NCI-H2029 treated with DMSO at 0.1 percent for 48 hours (cell line): ENCODE measurements around the gene PLP1.
"Not testable (repeated sequence)": the region's sequence is repeated elsewhere in the genome, so short reads cannot be mapped to it uniquely, and the experiment has no call there.

ENCODE experiments used
- DNase-seq: peaks from one replicate; lab custom pipeline; 2025; lab: John Stamatoyannopoulos, UW

The PLP1 gene, protein sequence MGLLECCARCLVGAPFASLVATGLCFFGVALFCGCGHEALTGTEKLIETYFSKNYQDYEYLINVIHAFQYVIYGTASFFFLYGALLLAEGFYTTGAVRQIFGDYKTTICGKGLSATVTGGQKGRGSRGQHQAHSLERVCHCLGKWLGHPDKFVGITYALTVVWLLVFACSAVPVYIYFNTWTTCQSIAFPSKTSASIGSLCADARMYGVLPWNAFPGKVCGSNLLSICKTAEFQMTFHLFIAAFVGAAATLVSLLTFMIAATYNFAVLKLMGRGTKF

DNA sequence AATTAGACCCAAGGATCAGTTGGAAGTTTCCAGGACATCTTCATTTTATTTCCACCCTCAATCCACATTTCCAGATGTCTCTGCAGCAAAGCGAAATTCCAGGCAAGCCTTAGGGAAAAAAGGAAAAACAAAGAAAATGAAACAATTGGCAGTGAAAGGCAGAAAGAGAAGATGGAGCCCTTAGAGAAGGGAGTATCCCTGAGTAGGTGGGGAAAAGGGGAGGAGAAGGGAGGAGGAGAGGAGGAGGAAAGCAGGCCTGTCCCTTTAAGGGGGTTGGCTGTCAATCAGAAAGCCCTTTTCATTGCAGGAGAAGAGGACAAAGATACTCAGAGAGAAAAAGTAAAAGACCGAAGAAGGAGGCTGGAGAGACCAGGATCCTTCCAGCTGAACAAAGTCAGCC is at the start of gene PLP1:
Gene PLP1, plus strand, starts transcription at position 295 of the 400 bp plus-strand sequence. CDS start 156 bp downstream, outside the sequence.
- no peak for DNase-seq

DNA sequence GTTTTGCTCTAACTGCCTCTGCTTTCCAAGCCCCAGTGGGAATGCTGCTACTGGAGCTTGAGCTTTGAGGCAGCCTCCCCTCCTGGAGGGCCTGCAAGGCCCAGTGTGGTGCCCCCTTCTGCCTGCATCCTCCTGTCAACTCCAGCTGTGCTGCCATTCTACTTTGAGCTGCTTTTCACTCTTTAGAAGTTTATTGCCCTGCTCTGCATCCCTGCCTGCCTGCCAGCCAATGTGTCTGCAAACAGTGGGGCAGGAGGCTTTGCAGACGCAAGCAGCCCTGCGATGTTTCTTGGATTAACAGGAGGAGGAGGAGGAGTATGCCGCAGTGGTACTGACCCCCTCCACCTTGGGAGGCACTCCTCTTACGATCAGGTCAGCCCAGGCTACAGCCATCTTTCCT is 49.5 kb upstream of the PLP1 start:
- DNase-seq, result no peak

DNA sequence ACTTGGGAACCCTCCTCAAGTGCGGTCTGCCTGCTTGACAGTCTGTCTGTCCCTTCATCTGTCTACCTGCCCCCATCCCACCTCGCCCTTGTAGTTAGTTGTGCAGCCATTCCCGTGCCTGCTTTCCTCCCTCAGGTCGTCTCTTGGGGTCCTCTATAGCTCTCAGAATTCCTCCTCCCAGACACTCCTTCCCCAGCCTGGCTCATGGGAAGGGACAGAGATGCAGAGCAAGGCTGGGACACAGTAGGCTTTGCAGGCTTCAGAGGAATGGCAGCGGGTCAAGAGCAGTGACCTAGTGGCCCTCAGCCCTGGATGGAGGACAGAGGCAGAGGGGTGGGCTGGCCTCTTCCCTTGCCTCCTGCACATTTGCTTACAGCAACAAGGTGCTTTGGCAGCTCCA is 47.6 kb upstream of the PLP1 start:
- no peak for DNase-seq

DNA sequence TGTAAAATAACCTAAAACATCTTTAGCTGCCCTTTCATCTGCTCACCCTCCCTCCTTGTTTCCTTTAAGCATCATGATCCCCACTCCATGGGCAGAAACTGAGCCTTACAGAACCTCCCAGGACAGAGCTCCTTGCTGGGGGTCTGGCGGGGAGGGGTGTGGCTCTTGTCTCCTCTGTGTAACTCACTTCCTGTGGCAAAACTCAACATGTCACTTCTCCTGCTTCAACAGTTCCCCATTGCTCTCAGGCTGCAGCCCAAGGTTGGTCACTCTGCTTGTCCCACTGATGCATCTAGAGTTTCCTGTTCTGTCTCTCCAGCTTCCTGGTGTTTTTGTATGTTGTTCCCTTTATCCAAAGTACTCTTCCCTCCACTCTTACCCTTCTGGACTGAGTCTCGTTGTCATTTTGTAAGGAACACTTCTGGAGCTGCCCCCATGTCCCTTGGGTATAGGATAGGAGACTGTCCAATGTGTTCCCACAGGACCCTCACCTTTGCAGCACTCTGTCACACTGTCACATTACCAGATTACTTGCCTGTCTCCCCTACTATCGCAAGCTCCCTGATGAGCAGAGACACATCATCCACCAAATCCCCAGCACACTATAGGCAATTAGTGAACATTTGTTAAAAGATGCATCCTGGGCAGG is 46.4 kb upstream of the PLP1 start:
- no peak for DNase-seq

DNA sequence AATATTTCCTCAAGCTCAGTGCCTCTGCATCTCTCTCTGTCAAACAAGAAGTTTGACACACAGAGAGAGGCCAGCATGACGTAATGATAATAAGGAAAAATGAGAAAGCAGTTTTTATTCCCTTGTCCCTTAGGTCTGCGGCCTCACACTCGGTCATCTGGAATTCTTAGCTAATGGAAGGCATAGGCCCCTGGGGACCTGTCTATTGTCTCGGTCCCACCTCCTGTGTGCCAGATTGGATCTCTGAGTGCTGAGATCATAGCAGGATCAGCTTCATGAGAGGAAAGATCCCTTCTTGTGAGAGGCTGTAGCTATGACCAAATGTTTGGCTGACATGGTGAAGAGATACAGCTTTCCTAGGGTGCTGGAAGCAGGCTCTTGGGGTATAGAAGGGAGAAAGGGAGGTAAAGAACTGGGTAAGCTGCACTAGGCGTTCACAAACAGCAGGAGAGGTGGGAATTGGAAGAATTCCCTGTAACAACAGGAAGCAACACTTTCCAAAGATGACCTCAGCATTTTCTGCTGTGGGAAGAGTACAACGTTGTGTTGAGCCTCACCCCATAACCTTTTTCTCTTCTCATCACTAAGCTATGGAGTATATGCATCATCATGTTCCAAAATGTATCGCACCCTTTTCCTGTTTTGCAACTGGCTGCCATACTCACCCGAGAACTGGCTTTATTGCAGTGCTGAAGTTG is 45.7 kb upstream of the PLP1 start:
- no peak for DNase-seq

DNA sequence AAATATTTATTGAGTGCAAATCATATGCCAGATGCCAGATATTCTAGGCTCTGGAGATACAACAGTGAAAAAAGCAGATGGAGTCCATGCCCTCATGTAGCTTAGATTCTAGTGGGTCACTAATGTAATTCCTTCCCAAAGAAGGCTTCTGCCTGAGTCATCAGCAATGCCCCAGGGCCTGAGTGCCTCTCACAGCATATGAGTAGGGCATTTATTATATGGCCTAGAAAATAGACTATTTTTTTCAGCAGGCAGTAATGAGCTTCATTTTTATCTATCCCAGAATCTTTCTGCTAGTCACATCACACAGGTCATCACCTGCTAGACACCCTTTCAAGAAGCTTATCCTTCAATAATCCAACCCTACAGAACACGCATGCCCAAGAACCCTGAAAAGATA is 43.6 kb upstream of the PLP1 start:
- DNase-seq, result no peak

DNA sequence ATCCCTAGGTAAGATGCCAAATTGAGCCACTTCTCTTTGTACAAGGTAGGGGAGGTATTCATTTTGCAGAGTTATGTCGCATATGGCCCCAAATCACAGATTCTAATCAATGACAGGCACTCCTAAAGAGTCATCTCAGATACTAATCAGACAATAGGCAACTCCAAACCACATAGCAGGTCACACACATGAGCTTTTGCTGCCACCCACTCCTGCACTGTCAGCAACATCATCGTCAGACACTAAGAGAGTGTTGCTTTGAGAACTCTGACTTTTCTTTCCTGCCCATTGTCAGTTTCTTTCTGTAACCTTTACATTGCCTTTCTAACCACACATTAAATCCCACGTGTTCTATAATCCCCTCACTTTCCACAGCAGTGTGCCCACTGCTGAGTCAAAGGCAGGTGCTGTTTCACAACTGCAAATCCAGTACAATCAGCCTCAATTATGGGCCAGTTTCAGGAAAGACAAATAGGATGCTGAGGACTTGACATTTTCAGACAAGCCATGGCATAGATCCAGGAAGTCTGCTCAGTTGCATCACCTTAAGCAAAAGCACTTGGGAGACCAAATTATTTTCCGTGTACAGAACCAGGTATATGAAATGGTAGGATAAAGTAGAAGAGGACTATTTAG is 42.4 kb upstream of the PLP1 start:
- DNase-seq, result no peak

DNA sequence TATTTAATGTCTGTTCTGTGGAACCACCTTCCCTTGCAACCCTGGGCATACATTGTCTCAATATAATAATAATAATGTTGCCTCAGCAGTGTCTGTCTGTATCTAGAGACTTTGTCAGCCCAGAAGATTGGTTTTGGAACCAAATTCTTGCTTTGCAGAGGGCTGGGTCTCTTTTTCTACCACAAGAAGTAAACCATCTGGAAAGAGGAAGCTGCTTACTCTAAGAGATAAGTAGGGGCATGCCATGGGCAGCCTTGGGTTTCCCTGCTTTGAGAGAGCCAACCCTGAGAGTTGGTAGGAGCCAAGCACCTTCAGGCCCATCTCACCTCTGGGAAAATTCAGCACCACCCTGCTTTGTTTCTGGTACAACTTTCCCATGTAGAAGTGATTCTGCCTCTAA is 38.9 kb upstream of the PLP1 start:
- DNase-seq, result no peak

DNA sequence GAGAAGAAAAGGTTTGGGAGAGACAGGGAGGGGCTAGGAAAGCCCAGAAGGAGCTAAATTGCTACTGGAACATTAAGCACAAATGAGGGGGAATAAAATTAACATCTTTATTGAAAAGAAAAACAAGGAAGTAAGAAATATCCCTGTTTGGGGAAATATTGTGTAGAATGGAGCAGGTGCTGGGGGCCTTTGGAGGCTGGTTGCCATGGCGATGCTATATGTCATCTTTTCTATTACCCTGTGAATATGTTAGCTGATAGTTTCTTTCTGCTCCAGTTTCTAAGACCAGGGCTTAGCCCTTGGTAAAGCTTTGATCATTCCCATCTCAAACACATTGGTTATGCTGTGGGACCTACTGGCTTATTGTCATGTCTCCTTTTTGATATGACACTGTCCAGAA is 37.2 kb upstream of the PLP1 start:
- DNase-seq, result no peak

DNA sequence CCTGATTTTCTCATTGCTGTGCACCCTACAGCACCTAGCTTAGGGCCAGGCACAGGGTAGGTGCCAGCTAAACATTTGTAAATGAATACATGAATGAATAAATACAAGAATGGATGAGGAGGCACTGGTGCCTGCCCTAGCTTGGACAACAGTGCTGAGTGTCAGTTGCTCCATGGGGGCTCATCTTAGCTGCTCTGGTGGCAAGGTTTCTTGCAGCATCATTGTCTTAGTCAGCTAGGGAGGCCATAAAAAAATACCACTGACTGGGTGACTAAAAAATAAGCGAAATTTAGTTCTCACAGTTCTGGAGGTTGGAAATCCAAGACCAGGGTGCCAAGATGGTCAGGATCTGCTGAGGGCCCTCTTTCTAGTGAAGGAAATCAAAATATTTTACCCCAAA is 34.8 kb upstream of the PLP1 start:
- no peak for DNase-seq

DNA sequence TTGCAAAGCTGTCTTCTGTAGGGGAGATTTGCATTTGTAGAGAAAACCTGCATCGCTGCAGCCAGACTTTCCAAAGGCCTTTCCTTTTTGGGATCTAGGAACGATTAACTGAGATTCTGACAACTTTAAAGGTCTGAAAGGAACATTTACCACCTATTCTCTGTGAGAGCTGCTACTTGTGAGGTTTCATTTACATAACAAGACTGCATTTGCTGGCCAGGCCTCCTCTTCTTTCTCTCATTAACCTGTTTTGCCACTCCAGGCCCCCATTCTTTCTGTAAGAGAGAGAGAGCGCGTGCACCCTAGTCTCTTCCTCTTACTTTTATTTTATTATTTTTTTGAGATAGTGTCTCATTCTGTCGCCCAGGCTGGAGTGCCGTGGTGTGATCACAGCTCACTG is 34.3 kb upstream of the PLP1 start:
- DNase-seq, result no peak

DNA sequence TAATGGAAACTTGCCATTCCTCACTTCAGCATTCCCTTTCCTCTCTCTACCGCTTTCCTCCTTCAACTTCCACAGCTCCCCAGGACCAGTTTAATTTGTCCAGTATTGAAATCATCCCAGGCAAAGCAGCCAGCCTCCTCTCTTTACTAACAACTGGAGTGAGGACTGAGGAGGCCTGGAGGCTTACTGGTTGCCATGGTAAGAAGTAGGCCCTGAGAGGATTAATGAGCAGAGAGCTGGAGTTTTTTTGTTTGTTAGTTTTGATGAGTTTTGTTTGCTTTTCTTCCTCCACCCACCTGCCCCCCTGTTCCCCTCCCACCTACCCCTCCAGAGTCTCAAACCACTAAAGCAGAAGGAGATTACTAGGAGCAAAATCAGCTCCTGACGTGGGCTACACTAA is 29.5 kb upstream of the PLP1 start:
- no peak for DNase-seq

DNA sequence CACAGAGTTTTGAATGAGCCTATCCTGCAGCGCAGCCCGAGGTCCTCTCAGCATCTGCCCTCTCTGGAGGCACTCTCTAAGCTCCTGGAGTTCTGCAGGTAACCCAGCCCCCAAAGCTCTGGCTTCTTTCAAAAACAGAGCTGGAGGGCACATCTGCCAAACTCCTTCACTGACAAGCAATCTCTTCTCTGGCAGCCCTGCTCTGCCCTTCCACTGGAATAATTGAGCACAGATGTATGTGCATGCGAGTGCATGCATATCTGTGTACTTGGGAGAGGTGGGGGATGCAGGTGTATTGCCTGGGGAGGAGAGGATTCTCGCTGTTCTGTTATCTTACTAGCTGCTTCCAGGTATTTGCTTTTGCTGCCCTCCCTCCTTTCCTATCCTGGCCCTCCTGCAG is 22.2 kb upstream of the PLP1 start:
- DNase-seq, result no peak

DNA sequence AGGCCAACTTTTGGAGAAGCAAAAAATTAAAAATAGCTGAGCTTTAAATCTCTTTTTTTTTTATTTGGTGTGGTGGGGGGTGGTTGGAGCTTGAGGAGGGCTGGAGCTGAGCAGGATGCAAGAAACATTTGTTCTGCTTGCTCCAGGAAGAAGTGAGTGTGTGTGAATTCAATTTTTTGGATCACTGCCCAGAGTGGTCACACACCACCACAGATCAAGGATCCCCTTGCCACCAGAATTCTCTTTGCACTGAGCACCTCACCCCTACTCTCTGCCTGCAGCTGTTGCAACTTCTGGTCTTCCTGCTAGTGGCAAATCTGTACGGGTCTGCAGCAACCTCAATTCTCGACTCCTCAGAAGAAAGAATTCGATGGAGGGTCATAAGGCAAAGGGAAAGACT is 19.9 kb upstream of the PLP1 start:
- DNase-seq, result no peak

DNA sequence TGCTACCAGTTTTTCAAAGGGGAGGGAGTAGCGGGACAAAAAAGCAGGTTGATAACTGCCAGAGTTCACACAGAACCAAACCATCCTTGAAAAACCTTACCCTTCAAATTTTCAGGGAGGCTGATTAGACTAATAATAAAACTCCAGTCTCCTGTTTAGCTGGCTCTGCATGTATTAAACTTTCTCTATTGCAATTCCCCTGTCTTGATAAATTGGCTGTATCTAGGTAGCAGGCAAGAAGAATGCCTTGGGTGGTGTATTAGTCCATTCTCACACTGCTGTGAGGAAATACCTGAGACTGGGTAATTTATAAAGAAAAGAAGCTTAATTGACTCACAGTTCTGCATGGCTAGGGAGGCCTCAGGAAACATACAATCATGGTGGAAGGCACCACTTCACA is 18.1 kb upstream of the PLP1 start:
- no peak for DNase-seq

DNA sequence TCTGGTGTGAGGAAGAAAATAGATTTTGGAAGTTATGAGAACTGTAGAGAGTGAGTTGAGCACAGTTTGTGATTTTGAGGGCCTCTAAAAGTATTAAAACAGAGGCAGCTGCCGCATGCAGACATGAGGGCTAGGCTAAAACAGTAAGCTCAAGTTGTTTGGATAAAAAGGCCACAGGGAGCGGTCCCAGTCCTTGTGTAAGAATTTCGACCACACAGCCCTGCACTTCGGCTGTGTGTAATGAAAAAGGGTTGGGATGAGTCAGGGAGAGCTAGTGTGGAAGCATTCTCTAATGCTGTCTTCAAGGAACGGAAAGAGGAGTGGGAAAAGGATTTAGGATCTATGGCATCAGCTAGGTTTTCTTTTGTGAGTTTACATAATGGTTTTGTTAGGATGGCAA is 13.1 kb upstream of the PLP1 start:
- DNase-seq, result not testable (repeated sequence)

DNA sequence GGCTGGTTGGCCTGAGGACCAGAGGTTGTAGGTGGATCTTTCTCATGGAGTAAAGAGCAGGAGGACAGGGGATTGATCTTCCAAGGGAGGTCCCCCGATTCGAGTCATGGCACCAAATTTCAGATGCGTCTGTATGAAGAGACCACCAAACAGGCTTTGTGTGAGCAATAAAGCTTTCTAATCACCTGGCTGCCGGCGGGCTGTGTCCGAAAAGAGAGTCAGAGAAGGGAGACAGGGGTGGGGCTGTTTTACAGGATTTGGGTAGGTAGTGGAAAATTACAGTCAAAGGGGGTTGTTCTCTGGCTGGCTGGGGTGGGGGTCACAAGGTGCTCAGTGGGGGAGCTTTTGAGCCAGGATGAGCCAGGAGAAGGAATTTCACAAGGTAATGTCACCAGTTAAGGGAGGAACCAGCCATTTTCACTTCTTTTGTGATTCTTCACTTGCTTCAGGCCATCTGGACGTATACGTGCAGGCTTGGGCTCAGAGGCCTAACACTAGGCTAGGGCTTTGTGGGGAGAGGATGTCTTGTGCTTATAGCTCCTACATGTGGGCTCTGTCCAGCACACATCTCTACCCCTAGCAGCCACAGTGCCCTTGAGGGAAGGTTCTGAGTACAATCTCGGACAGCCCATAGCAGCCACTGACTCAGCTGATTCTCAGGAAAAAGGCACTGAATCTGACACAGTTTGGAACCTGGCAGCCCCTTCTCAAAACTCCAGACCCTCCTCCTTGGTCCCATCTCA is 9.7 kb upstream of the PLP1 start:
- not testable (repeated sequence) for DNase-seq

DNA sequence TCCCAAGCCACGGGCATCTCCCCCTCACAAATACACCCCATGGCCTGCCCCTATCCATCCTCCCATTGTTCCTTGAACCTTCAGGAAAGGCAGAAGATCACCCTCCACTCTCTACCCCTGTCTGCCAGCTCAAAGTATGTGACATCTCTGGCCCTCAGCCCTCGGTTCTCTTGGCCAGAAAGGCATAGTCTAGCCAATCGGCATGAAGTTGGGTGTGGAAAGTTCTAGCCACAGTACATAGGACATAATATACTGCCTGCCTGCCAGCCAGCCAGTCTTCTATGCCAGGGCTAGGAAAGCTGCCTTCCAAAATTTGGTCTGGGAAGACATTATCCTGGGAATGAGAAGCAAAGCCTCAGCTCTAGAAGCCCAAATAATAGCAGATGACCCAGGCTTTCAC is 3.2 kb upstream of the PLP1 start:
- DNase-seq, result no peak

DNA sequence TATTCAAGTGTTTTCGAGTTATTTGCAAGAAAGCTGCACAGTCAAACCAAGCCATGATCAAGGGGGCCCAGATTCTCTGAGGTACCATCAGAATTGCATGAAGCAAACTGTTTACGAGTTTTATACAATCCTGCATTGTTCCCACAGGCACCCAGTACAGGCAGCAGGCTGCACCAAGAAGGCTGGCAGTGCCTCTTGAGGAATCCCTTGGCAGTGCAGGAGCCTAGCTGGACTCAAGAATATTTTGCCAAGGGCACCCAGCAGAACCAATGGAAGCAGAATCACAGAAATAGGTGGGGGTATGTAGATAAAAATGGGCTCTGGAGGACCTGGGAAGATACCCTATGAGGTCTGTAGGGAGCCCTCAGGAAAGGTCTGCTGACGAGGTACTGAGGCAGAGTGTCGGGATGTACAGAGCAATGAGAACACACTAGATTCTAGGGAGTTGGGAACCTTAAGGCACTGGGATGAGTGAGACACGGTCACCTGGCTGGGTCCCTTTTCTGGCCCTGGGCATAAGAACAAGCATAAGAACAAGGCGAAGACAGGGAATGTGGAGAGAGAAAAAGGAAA is 2.5 kb upstream of the PLP1 start:
- DNase-seq, result no peak

DNA sequence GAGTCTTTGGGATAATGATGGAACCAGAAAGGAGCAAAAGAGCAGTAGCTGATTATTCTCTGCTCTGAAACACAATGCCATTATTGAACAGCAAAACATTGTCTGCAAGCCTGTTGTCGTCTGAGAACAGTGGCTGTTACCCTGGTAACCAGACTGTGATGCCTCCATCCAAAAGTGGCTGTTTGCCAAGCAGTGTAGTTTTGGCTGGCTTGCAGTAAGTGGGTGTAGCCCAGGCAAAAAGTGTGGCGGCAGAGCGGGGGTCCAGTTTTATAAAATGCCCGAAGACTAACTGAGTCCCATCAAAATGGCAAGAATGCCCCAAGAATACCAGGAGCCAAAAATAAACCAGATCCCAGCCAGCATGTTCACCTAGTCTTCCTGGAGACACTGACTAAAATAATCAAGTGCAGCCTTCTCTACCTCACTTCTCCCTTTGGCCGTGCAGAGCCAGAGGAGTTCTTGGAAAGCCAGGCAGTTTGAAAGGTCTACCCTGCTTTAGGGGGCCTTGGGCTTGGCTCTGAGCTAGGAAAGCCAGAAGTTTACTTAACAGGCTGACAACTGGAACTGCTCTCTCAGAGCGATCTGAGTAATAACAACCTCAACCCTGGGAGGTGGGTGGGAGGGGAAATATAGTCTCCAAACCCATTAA is 2.6 kb downstream of the PLP1 start:
- DNase-seq, result no peak

DNA sequence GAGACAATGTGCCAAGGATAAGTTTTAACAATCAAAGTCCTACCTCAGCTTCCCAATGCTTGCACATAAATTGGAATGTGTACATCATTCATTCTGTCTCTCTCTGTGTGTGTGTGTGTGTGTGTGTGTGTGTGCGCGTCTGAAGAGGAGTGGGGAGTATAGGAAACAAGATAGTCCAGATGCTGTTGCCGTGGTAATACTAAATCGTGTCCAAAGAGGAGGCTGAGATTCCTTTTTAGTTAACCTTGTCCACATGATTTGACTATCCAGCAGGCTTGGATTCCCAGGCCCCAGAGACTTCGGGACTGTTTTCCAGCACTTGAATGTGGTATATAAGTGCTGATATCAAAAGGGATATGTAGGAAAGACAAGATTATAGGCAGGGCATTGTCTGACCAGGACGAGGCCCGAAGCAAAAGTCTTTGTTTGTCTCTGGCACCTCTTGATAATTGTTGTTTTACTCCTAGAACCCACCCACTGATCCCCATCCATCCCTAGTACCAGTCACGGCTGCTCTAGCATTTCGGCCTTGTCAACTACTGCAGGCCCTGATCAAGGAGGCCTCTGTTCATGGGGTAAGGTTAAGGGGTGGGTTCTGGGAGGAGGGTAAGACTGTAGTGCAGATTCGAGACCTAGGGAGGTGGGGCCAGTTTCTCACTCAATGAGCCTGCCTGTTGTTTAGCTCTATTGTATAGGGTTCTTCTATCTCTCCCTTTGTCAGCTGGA is 3.9 kb downstream of the PLP1 start:
- DNase-seq, result no peak
